Stimulated activated CD8-positive, alpha-beta memory T cell treated with anti-CD3 and anti-CD28 coated beads, Interleukin-7, amount 100 ng/mL, for 24 hours (primary cell): ENCODE measurements around the gene TNS3.

Experiments
- DNase-seq: peaks from one replicate; pipeline ENCODE4 v3.0.0-alpha.2; 2020; ENCODE audit warnings: low read depth

Gene TNS3

DNA sequence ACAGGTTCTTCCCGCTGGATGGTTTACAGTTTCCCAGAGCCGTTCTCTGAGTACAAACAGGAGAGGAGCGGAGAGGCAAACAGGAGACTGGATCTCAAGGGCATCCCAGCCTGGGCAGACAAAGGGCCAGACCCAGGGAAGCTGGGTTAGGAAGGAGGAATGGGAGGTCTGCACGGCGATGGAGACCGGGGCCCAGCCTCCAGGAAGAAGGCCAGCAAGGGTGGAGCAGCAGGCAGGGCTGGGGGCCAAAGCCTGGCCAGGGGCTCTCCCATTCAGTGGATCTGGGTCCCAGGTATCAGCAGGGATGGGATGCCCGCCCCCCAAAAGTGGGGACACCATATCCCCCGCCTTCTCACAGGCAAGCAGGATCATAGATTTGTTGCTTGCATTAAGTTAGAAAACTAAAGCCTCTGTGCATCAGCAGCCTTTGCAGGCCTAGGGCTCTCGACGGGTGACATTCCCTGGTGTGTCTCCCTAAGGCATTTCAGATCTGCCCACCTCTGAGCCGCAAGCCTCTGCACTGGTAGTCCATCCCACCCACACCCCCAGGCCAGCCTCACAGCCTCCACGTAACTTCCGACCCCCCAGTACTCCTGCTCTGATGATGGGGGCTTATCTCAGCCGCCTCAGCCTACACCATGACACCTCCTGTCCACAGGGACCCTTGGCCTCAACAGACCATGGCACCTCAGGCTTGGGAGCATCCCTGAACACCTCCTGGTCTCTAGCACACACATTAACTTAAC is 59.9 kb downstream of the TNS3 start:
- no peak for DNase-seq

DNA sequence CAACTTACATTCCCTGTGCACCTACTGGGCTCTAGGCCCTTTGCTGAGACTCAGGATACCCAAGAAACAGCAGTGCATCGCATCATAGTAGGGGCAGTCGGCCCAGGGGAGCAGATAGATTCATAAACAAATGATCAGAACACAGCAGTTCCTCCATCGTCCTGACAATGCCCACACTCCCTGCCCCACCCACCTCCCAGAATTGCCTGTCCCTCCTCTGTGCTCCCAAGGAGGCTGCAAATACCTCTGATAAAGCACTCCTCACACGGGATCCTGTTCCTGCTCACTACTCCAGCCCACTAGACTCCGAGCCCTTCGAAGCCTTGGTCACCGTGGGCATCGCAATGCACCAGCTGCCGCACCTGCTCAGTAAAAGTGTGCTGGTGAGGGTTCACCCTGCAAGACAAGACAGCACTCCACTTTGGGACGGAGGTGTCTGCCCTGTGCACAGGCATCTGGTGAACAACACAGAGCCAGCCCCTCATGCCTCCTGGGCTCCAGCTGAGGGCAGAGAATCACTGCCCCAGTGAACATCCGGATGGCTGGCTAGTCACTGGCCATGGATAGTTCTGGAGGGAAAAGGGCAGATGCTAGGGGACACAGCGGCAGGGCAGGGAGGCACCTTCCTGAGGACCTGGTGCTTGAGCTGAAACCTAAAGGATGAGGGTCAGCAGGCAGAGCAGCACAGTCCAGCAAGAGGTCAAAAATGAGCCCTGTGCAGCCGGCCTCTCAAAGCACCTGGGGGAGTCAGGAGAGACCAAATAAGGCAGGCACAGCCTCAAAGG is 60.7 kb downstream of the TNS3 start:
- no peak for DNase-seq

DNA sequence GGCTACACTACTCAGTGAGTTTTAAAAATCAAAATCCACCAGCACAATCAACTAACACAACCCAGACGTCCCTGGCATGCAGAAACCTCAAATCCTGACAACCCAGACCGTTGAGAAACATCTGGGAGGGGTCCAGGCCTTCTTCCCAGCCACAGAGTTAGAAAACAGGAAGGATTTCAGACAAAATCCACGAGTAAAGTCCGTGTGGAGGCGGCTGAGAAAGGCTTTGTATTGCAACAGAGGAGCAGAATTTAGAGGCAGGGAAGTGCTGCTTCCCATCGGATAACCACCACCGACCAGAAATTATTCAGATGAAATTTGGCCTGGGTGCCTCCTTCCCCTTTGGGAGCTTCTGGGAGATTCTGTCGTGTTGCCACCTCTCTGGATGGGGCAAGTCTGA is 61.5 kb downstream of the TNS3 start:
- DNase-seq: no peak

DNA sequence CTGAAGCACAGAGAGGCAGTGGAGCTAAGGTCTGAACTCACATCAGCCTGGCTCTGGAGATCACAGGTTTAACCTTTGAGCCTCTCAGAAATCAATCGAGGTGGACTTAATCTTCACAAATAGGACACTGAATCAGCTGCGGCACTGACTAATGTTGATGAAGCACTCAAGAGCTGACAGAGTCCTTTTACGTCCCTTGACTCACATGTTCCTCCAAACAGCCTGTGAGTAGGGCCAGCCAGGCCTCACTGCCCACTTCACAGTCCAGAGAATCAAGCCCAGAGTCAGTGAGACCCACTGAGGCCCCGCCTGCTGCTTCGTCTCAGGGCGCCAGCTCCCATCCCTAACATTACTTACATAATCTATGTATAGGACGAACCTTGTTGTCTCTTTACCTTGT is 63.1 kb downstream of the TNS3 start:
- DNase-seq: no peak

DNA sequence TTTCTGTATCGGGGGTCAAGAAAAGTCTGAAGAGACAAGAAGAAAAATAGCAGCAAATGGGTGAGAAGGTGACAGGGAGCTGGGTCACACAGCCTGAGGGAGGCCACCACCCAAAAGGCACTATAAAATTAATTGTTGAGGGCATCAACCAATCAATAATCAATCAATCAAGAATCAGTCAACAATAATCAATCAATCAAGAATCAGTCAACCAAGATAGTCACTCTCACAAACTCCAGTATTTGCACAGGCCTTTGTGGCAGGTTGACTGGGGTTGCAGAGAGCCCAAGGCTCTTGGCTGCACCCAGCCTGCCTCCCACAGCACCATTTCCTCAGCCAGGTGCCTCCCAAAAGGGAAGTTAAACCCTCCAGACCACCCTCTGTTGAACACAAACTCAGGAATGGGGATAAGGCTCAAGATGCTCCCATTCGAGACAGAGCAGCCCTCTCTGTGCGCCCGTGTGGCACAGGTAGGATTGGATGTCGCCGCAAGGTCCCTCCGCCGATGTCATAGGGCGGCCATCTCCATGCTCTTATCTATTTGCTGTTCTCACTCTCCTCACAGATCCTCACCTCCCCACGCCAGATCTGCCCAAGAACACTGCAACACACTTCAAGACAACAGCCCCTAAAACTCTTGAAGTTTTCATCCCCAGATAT is 64.0 kb downstream of the TNS3 start:
- DNase-seq: no peak

DNA sequence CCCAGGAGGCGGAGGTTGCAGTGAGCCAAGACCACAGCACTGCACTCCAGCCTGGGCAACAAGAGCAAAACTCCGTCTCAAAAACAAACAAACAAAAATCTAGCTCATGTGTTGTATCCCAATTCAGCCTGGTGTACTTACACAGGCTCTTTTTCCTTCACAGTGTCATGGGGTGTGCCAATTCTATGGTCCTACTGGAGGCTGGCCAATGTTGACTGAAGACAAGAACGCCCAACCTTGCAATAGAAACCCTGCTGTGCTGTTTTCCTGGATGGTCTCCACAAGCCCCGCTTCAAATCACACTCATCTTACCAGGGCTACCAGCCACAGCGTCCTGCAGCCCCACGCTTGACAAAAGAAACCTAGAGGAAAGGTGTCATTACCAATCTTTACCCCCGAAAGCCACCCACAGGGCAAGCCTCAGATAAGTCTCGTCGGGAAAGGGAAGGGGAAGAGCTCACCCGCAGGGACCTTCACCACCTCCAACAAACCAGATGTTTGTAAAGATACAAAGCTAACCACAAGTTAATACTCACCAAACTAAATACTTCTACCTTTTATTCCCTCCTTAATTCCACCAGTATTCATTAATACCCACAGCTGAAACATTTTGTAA is 64.8 kb downstream of the TNS3 start:
- no peak for DNase-seq

DNA sequence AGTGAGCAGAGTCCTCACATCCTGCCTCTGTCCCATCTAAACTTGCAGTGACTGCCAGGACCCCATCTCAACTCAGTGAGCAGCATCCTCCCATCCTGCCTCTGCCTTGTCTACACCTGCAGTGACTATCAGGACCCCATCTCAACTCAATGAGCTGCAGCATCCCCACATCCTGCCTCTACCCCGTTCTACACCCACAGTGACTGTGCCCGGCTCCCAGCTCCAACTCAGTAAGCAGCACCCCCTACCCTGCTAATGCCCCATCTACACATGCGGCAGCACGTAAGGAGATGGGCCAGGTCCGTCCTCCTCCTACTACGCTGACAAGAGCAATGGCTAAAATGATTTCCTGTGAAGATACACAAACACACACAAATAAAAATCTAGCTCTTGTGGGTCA is 65.5 kb downstream of the TNS3 start:
- DNase-seq: no peak

DNA sequence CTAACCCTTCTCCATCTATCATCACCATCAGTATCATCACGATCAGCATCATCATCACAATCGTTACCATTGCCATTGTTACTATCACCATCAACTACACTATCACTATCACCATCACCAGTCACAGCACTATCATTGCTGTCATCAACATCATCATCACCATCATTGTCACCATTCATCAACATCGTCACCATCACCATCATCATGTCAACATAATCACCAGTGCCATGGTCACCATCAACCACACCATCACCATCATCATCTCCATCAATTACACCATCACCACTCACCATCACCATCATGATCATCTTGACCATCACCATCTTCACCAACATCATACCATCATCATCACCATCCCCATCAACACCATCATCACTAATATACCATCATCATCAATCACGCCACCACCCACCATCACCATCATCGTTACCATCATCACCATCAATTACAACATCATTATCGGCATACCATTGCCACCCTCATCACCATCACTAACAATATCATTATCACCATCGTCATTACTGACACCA is 66.5 kb downstream of the TNS3 start:
- no peak for DNase-seq

DNA sequence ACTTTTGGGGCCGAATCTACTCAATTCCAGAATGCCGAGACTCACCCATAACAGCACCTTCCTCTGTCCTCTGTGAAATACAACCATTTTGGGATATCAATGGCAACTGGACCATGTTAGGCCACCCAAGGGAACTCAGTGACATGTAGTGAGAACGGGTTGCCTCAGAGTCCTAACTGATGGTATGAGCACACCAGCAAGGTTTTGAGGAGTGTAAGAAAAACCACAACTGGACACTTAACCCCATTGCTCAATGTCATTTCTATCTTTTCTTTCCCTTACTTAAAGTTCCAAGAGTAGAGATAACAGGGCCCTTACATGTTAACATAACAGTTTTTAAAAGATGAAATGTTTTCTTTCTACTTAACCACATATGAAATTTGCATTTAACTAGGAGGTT is 67.1 kb downstream of the TNS3 start:
- no peak for DNase-seq

DNA sequence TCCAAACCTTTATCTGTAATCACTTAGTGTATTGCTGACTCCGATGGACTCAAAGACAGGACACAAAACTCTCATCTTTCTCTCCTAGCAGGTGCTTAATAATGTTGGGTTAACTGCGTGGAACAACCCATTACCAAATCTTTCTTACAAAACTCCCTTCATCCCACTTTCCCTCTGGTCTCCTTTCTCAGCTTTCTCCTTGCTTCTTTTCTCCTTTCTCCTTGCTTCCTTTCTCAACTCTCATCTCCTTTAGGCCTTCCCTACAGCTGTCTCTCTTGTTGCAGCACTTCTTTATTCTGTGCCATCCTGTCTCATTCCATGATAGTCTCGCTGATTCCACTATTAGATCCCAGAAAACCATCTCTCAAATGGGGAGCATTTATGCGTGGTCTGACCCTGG is 67.5 kb downstream of the TNS3 start:
- DNase-seq: no peak

DNA sequence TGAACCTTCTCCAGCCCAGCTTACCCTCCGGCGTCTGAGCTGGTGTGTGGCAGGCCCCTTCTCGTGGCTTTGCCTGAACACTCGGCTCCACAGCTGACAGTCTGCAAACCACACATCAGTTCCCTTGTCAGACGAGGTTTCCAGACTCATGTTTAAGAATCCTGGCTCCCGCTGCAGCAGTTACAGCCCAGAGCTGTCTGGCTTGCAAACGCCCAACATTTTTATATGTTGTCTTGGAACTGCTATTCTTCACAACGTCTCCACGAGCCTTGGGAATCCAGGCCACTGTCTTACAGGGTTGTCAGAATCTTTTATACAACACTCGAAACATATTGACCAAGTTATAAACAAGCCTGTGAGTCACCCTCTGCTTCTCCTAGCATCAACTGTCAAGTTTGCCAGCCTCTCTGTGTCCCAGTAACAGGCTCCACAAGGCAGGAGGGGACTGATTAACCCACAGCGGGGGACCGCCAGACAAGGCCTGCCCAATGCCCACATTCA is 68.1 kb downstream of the TNS3 start:
- DNase-seq: no peak

DNA sequence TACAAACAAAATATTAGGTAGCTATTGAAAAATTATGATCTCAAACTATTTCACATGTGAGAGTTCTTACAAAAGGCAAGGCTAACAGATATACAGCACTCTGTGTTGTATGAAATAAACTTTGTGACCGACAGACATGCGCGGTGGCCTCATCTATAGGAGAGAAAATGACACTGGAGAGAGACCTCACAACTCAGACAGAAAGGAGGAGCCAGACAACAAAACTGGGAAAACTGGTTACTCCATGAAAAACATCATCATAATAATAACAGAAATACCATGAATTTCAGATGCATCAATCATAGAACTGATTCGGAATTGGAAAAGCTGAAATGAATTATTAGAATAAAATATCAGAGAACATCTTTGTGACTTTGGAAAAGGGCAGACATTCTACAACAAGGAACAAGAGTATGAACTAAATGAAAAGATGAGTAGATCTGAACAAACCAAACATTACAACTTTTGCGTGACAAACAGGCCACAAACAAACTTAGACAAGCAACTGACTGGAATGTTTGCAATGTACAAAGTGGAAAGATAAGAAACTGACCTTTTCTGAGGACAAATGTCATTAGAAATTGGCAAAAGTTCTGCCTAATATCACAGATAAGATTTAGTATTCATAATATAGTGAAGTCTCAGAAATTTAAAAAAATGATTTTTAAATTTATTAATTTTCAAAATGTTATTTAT is 69.3 kb downstream of the TNS3 start:
- no peak for DNase-seq

DNA sequence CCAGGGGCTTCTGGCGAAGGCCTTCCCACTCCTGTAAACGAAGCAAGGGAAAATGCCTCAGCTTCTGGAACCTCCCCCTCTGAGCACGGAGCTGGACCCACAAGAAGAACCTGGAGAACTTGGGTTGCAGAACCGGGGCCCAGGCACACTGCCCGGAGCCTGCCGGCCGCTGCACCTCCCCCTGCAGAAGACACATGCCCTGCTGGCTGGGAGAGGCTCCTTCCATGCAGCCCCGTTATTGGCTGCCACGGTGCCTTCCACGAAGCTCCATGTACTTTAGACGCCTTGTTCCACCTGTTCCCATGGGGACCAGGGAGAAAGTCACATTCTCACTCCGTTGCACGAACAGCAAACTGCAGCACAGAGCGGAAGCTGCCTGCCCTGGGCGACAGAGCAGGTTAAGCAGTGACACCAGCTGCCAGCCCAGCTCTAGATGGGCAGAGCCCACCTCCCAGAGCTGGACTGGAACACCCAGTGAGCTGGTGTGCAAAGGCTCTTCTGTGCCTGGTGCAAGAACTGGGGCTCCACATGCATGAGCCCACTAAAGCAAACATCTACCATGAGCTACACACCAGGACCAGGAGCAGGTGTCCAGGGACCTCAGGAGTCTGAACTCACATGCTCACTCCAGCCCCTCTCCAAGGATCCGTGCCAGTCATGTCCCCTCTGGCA is 70.1 kb downstream of the TNS3 start:
- no peak for DNase-seq

DNA sequence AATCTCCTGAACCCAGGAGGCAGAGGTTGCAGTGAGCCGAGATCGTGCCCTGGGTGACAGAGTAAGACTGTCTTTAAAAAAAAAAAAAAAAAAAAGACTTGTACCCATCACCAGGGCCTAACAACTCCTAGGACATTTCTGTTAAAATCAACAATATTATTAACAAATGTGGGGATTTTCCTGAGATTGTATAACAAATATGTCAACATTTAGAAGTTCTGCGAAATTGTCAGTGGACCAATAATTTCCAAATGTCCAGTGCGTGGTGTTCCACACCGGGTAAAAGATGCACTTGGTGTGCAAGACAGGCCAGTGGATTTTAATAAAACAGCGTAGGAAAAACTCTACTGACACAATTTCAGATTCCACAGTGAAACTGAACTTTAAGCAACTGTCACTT is 71.1 kb downstream of the TNS3 start:
- DNase-seq: no peak

DNA sequence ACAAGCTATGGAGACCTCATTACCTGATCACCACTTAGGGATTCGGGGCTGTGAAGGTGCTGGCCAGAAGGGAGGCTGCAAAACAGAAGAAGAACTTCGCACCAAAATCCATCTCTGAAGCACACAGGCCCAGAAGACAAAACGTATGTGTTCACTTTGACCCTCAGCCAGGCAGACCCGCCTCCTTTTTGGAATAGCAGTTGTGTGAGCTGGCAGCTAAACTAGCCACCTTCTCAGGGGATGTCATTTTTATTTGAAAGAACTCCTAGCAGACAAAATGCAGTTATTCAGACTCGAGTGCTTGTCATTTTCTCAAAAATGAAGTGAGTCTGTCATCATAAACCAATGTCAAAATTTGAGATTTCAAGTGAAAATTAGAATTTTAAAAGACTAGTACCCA is 71.7 kb downstream of the TNS3 start:
- DNase-seq: no peak

DNA sequence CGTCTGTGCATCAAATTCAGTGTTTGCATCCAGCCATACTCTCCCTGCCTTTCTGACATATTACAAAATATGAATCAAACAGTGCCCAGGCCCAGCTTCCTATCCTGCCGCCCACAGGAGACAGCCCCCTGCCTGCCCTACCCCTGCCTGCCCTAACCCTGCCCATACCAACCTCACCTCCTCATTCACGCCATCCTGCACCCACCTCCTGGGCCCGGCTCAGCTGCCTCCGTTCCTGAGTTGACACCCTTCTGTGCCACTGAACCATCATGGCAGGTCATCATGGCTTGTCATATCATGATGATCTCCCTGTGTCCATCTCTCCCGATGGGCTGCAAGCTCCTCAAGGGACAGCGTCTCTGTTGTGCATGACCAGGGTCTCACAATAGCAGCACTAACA is 72.3 kb downstream of the TNS3 start:
- DNase-seq: no peak

DNA sequence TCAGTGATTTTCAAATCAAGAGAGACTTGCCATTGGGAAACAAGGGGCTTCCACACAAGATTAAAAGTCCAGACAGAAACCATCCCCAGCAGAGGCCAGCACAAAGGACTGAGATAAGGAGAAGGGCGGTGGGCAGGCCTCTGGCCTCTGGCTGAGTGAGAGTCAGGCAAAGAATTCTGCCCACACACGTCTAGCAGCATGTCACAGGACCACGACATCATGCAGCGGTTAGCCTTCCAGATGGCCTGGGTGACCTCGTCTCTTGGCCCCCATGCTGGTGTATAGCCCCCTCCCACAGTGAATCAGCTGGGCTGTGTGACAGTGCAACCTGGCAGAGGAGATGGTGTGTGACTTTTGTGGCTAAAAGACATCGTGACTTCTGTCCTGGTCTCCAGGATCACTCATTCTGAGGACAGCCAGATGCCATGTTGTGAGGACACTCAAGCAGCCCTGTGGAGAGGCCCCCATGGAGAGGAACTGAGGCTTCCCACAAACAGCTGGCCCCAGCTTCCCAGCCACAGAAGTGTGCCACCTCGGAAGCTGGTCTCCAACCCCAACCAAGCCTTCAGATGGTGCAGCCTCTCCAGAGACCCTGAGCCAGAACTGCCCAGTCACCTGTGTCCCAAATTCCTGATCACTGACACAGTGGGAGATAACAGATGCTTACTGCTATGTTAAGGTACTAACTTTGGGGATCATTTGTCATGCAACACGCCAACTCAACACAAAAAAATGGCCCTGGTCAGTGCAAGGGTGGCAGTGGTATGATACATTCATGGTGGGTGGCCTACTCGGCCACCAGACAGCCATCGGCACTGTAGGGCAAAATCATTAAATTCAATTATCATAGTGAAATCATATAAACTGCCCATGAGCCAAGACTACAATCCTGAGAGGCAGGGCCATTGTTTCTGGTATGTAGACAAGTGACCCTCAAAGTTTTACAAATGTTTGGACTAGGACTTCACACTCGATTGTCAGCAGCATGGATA is 73.2 kb downstream of the TNS3 start:
- no peak for DNase-seq

DNA sequence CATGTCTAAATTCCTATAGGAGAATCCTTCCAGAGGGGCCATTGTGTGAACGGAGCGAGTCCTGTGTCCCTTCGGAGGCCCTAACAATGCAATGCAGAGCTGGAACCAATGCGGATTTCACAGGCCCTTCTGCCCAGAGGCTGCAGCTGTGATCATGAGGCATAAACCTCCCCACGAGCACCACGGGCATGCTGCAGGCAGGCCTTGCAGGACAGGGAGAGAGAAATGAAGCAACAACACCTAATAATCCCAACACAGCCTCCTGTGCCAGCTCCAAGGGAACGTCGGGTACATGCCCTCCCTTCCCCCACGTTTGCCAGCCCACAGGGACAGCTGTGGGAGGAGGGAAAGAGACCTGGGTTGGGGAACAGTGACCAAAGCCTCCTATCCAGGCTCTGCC is 74.4 kb downstream of the TNS3 start:
- no peak for DNase-seq

DNA sequence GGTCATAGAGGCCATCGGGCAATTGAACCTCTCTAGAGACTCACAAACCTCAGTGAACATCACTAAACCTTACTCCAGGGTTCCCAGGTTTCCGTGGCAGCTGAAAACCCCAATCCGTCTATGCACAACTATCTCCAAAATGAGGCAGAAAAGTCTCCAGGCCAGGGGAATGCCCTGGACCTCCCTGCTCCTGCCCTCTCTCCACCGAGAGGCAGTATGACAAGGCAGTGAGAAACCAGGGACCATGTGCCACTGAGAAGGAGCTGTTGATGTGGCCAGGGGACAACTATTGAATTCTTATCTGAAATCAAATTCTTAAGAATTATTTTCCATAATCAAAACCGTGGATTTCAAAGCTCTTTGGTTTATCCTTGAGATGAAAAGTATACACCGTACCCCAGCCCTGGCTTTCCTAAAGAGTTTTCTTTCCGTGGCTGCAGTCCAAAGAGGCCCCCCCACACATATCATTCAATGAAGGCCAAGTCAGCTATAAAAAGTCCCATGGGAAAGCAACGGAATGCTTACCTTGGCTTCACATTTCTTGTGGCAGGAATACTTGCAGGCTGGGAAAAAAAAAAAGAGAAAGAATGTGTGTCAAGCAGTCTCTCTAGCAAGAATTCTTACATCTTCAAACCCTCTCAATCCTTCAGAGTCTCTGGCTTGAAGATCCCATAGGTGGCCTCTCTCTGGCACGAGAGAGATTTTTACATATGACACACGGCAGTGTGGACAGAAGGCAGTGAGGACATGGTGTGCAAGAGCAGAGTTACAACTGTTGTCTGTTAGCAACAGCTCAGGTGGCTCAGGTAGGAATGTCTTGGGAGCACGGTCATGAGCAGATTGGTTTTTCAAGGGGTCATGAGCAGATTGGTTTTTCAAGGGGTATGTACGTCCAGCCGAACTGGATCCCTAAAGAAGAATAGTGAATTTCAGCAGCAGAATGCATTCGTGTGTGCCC is 75.2 kb downstream of the TNS3 start:
- no peak for DNase-seq
